Astrocyte (in vitro differentiated cells and primary cell): ENCODE measurements around the gene ERFE.

Source experiments
- EZH2 ChIP-seq: IDR thresholded peaks from 2 replicates; pipeline ENCODE4 v1.6.1; 2012; ENCODE audit warnings: mild to moderate bottlenecking, low read length, inconsistent platforms; ENCODE audit not compliant: insufficient read depth
- TF ChIP-seq, protein P1 (sequence below): IDR thresholded peaks from 2 replicates; pipeline ENCODE4 v1.5.1; 2011; ENCODE audit warnings: low read depth, mild to moderate bottlenecking, inconsistent platforms, low read length, moderate library complexity; ENCODE audit not compliant: insufficient read depth

DNA sequence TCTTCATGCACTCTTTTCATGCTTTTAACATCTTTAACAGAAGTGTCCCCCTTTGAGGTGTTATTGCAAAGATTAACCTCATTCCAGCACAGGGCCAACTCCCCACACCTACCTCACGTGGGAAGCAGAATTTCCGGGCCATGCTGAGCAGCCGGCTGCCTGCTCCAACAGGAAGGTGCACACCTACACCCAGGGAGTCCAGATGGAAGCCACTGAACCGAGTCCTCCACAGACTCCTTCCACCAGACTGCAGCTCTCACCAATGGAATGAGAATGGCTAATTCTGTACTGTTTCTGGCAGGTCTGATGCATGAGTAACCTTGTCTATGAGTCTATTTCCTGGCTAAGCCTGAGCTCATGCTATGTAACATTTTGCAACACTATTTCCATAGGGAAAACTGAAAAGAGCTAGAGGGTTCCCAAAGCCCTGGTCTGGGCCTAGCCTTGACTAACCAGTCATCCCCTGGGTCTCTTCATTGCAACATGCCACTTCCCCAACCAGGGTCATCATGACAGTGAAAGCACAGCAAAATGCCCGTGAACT, 11.0 kb downstream of the ERFE start:
- TF ChIP-seq, protein P1, sequence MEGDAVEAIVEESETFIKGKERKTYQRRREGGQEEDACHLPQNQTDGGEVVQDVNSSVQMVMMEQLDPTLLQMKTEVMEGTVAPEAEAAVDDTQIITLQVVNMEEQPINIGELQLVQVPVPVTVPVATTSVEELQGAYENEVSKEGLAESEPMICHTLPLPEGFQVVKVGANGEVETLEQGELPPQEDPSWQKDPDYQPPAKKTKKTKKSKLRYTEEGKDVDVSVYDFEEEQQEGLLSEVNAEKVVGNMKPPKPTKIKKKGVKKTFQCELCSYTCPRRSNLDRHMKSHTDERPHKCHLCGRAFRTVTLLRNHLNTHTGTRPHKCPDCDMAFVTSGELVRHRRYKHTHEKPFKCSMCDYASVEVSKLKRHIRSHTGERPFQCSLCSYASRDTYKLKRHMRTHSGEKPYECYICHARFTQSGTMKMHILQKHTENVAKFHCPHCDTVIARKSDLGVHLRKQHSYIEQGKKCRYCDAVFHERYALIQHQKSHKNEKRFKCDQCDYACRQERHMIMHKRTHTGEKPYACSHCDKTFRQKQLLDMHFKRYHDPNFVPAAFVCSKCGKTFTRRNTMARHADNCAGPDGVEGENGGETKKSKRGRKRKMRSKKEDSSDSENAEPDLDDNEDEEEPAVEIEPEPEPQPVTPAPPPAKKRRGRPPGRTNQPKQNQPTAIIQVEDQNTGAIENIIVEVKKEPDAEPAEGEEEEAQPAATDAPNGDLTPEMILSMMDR: no peak
- TF ChIP-seq EZH2: no peak
